Activated B cell treated with CpG ODN at 0.5 μM for 24 hours (primary cell): Measurements from ENCODE around the gene RPL3. TPM values are rescaled to one million over a fixed set of nuclear protein-coding genes. Genes with fewer than 3 reads are reported as not detected.

Experiments
- ATAC-seq: fragments of 200-7000 bp; cut with Tn5 transposase; one replicate; pipeline ENCODE4 v1.10.0; 2021; ENCODE audit warnings: low read depth, mild to moderate bottlenecking, moderate library complexity
- CTCF ChIA-PET: fragments of 350-600 bp; sonication (Branson Sonifier 250); formaldehyde crosslinking; loops from one replicate; lab custom pipeline; 2021; ENCODE audit warnings: antibody characterized with exemption; lab: Charles Lee
- POLR2A ChIA-PET: fragments of 350-600 bp; sonication (Branson Sonifier 250); formaldehyde crosslinking; loops from one replicate; lab custom pipeline; 2021; ENCODE audit warnings: antibody characterized with exemption; lab: Charles Lee
- DNase-seq: peaks from one replicate; pipeline ENCODE4 v3.0.0; 2022
- H3K27ac Mint-ChIP-seq: one replicate; pipeline ENCODE4 v1.8.0; 2020; ENCODE audit warnings: mixed read lengths
- H3K27me3 Mint-ChIP-seq: one replicate; pipeline ENCODE4 v1.8.0; 2021; ENCODE audit warnings: mixed read lengths
- H3K36me3 Mint-ChIP-seq: one replicate; pipeline ENCODE4 v1.8.0; 2021; ENCODE audit warnings: low read depth, mixed read lengths
- H3K4me1 Mint-ChIP-seq: one replicate; pipeline ENCODE4 v1.8.0; 2021; ENCODE audit warnings: mixed read lengths
- H3K4me3 Mint-ChIP-seq: one replicate; pipeline ENCODE4 v1.8.0; 2020; ENCODE audit warnings: mild to moderate bottlenecking, mixed read lengths
- H3K9me3 Mint-ChIP-seq: one replicate; pipeline ENCODE4 v1.8.0; 2020; ENCODE audit warnings: mixed read lengths
- CTCF ChIP-seq: fragments of 200-600 bp; IDR thresholded peaks from one replicate; pipeline ENCODE4 v1.8.0; 2022; ENCODE audit warnings: antibody characterized with exemption, mild to moderate bottlenecking
- intact Hi-C: fragments of 100-400 bp; cut with micrococcal nuclease; formaldehyde crosslinking; loops from one replicate; pipeline ENCODE4 v1.15.1; 2024
- total RNA-seq: library from RNA; stranded (reverse); gene quantifications from 2 replicates; pipeline ENCODE4 v1.2.3, GENCODE V29; 2022

RPL3 gene
- total RNA-seq, 1 donor from 2014 or later: 3,087 TPM

GRCh38 chr22:39364714-39365491 lies 45.5 kb upstream of the RPL3 start:
- peaks cover 4% of the 10 kb centered on the region for H3K36me3 Mint-ChIP-seq
- TF ChIP-seq CTCF: no peak
- H3K4me1 Mint-ChIP-seq: peaks cover 53% of the 10 kb centered on the region
- H3K9me3 Mint-ChIP-seq: no peaks in the 10 kb centered on the region
- H3K4me3 Mint-ChIP-seq: no peak overlapping the region
- no peaks in the 10 kb centered on the region for H3K27me3 Mint-ChIP-seq
- DNase-seq: no peak
- no peak for ATAC-seq
- H3K27ac Mint-ChIP-seq: no peak overlapping the region
- CTCF ChIA-PET: no interaction called here
- POLR2A ChIA-PET: no interaction called here
- intact Hi-C loops: no loop called here

GRCh38 chr22:39363751-39364515 lies 44.5 kb upstream of the RPL3 start:
- no peak for TF ChIP-seq CTCF
- Mint-ChIP-seq H3K36me3 (peaks cover 4% of the 10 kb centered on the region), H3K9me3 (no peaks in the 10 kb centered on the region), H3K27ac (no peak overlapping the region), H3K4me1 (peaks cover 45% of the 10 kb centered on the region), H3K4me3 (no peak overlapping the region), H3K27me3 (no peaks in the 10 kb centered on the region)
- ATAC-seq (no peak), DNase-seq (no peak)
- POLR2A ChIA-PET: no interaction called here
- CTCF ChIA-PET: no interaction called here
- intact Hi-C loops: no loop called here

- ATAC-seq (no peak), DNase-seq (no peak)
- Mint-ChIP-seq H3K4me3 (no peak overlapping the region), H3K9me3 (no peaks in the 10 kb centered on the region), H3K27me3 (no peaks in the 10 kb centered on the region), H3K27ac (no peak overlapping the region), H3K4me1 (peaks cover 35% of the 10 kb centered on the region), H3K36me3 (peaks cover 4% of the 10 kb centered on the region)
- ChIA-PET CTCF (interaction anchor here (0.5 kb wide), 1 partner anchor 19 kb away, joined by 4 read pairs; no protein-coding TSS in a partner anchor), POLR2A (no interaction called here)
- TF ChIP-seq CTCF: no peak
- intact Hi-C loops: no loop called here
These were observed 43.5 kb upstream of the RPL3 start for GRCh38 chr22:39362932-39363331.

GRCh38 chr22:39362271-39362670 lies 42.8 kb upstream of the RPL3 start:
- H3K4me3 Mint-ChIP-seq: no peak overlapping the region
- no peak for TF ChIP-seq CTCF

GRCh38 chr22:39361496-39361895 lies 42.1 kb upstream of the RPL3 start:
- Mint-ChIP-seq H3K27ac (no peak overlapping the region), H3K4me3 (no peak overlapping the region), H3K4me1 (peaks cover 25% of the 10 kb centered on the region), H3K9me3 (no peaks in the 10 kb centered on the region), H3K27me3 (no peaks in the 10 kb centered on the region), H3K36me3 (peaks cover 4% of the 10 kb centered on the region)
- CTCF ChIA-PET: interaction anchor here (1.2 kb wide), 1 partner anchor 10 kb away, joined by 3 read pairs; no protein-coding TSS in a partner anchor
- intact Hi-C loops: no loop called here
- POLR2A ChIA-PET: no interaction called here
- ATAC-seq (no peak), DNase-seq (no peak)
- no peak for TF ChIP-seq CTCF

More at GRCh38 chr22:39362271-39362670, 42.8 kb upstream of the RPL3 start:
- H3K4me1 Mint-ChIP-seq: peaks cover 32% of the 10 kb centered on the region
- H3K27me3 Mint-ChIP-seq: no peaks in the 10 kb centered on the region
- DNase-seq (no peak), ATAC-seq (no peak)
- ChIA-PET CTCF (interaction anchor here (1.2 kb wide), 1 partner anchor 10 kb away, joined by 3 read pairs; no protein-coding TSS in a partner anchor), POLR2A (no interaction called here)
- H3K36me3 Mint-ChIP-seq: peaks cover 4% of the 10 kb centered on the region
- intact Hi-C loops: no loop called here
- no peak overlapping the region for H3K27ac Mint-ChIP-seq
- H3K9me3 Mint-ChIP-seq: no peaks in the 10 kb centered on the region
